ENCODE data around the gene MAST4.
A peak's percentile ranks its signal among the peaks of the same experiment; 100 is the strongest.

The MAST4 gene

GRCh38 chr5:66587771-66588170, 8.4 kb upstream of the MAST4 start:
- no peak overlapping the region for H3K4me3 ChIP-seq (ENCODE audit: low read length)
- no peak for TF ChIP-seq EZH2phosphoT487 (IDR thresholded peaks at IDR 0.05; ENCODE audit: low read depth)
- no peak for TF ChIP-seq CTCF (IDR thresholded peaks at IDR 0.05; ENCODE audit: low read depth, low read length)
- no peak overlapping the region for H3K9ac ChIP-seq (ENCODE audit: low read length)
- no peaks in the 10 kb centered on the region for H4K20me1 ChIP-seq (ENCODE audit: insufficient read depth, low read length)
- peaks cover 21% of the 10 kb centered on the region for H3K27me3 ChIP-seq (ENCODE audit: low read depth, low read length)
- no peaks in the 10 kb centered on the region for H3K36me3 ChIP-seq (replicated peaks; ENCODE audit: low read depth, low read length)
- H3K79me2 ChIP-seq (ENCODE audit: low read length): no peaks in the 10 kb centered on the region
- H3K9me3 ChIP-seq (ENCODE audit: insufficient read depth, low read length): no peaks in the 10 kb centered on the region
- H2AFZ ChIP-seq (ENCODE audit: low read depth, low read length): no peak overlapping the region
- H3K27ac ChIP-seq (ENCODE audit: low read length): no peak overlapping the region
- H3K4me2 ChIP-seq (ENCODE audit: low read length): no peak overlapping the region
- H3K4me1 ChIP-seq (ENCODE audit: low read length): no peaks in the 10 kb centered on the region

GRCh38 chr5:66596636-66597182, 516 bp downstream of the MAST4 start:
- no peaks in the 10 kb centered on the region for H3K79me2 ChIP-seq (ENCODE audit: low read length)
- H3K4me2 ChIP-seq (ENCODE audit: low read length): peak overlapping the region; percentile 97
- H3K36me3 ChIP-seq (replicated peaks; ENCODE audit: low read depth, low read length): no peaks in the 10 kb centered on the region
- H3K27ac ChIP-seq (ENCODE audit: low read length): no peak overlapping the region
- no peak for TF ChIP-seq EZH2phosphoT487 (IDR thresholded peaks at IDR 0.05; ENCODE audit: low read depth)
- TF ChIP-seq CTCF (IDR thresholded peaks at IDR 0.05; ENCODE audit: low read depth, low read length): no peak
- peak overlapping the region; percentile 86 for H3K4me3 ChIP-seq (ENCODE audit: low read length)
- peaks cover 9% of the 10 kb centered on the region for H3K4me1 ChIP-seq (ENCODE audit: low read length)
- H3K9ac ChIP-seq (ENCODE audit: low read length): peak overlapping the region; percentile 44
- H3K27me3 ChIP-seq (ENCODE audit: low read depth, low read length): peaks cover 58% of the 10 kb centered on the region
- peak overlapping the region; percentile 54 for H2AFZ ChIP-seq (ENCODE audit: low read depth, low read length)
- H3K9me3 ChIP-seq (ENCODE audit: insufficient read depth, low read length): no peaks in the 10 kb centered on the region
- no peaks in the 10 kb centered on the region for H4K20me1 ChIP-seq (ENCODE audit: insufficient read depth, low read length)

GRCh38 chr5:66597183-66597757, 1.1 kb downstream of the MAST4 start:
- Histone ChIP-seq H3K9me3 (ENCODE audit: insufficient read depth, low read length) (no peaks in the 10 kb centered on the region), H2AFZ (ENCODE audit: low read depth, low read length) (peak overlapping the region; percentile 54), H3K9ac (ENCODE audit: low read length) (peak overlapping the region; percentile 44), H3K27me3 (ENCODE audit: low read depth, low read length) (peaks cover 55% of the 10 kb centered on the region), H3K79me2 (ENCODE audit: low read length) (no peaks in the 10 kb centered on the region), H3K4me1 (ENCODE audit: low read length) (peaks cover 9% of the 10 kb centered on the region), H3K4me2 (ENCODE audit: low read length) (peak overlapping the region; percentile 97), H3K27ac (ENCODE audit: low read length) (no peak overlapping the region), H3K36me3 (replicated peaks; ENCODE audit: low read depth, low read length) (no peaks in the 10 kb centered on the region), H3K4me3 (ENCODE audit: low read length) (peak overlapping the region; percentile 86), H4K20me1 (ENCODE audit: insufficient read depth, low read length) (no peaks in the 10 kb centered on the region)
- no peak for TF ChIP-seq EZH2phosphoT487 (IDR thresholded peaks at IDR 0.05; ENCODE audit: low read depth)
- TF ChIP-seq CTCF (IDR thresholded peaks at IDR 0.05; ENCODE audit: low read depth, low read length): no peak

- H3K27me3 ChIP-seq (ENCODE audit: low read depth, low read length): peaks cover 41% of the 10 kb centered on the region
- H3K4me1 ChIP-seq (ENCODE audit: low read length): peaks cover under 1% of the 10 kb centered on the region; the same call in 1 of the 2 replicates
- H3K79me2 ChIP-seq (ENCODE audit: low read length): no peaks in the 10 kb centered on the region
- no peaks in the 10 kb centered on the region for H4K20me1 ChIP-seq (ENCODE audit: insufficient read depth, low read length)
- H2AFZ ChIP-seq (ENCODE audit: low read depth, low read length): no peak overlapping the region
- no peaks in the 10 kb centered on the region for H3K36me3 ChIP-seq (replicated peaks; ENCODE audit: low read depth, low read length)
- H3K9me3 ChIP-seq (ENCODE audit: insufficient read depth, low read length): no peaks in the 10 kb centered on the region
- no peak overlapping the region for H3K4me3 ChIP-seq (ENCODE audit: low read length)
- no peak overlapping the region for H3K9ac ChIP-seq (ENCODE audit: low read length)
- TF ChIP-seq EZH2phosphoT487 (IDR thresholded peaks at IDR 0.05; ENCODE audit: low read depth) (no peak), CTCF (IDR thresholded peaks at IDR 0.05; ENCODE audit: low read depth, low read length) (no peak)
- H3K27ac ChIP-seq (ENCODE audit: low read length): no peak overlapping the region
- H3K4me2 ChIP-seq (ENCODE audit: low read length): no peak overlapping the region
These were observed 6.4 kb downstream of the MAST4 start for GRCh38 chr5:66602621-66603020.

All from OCI-LY3 (cell line).